Pulmonary artery endothelial cell (primary cell): ENCODE data around the gene NOS1. TPM values are rescaled to one million over a fixed set of nuclear protein-coding genes. Genes with fewer than 3 reads are reported as not detected.
"Not testable (repeated sequence)": the region's sequence is repeated elsewhere in the genome, so short reads cannot be mapped to it uniquely, and the experiment has no call there.

Experiments used
- DNase-seq: peaks from one replicate; pipeline ENCODE4 v3.0.0-alpha.2; 2011; ENCODE audit warnings: low read depth, low spot score
- total RNA-seq: library from RNA; depleted of rRNA; stranded (reverse); fragments of >200 nt; gene quantifications from 2 replicates; pipeline ENCODE4 v1.2.3, GENCODE V29; 2014

Gene NOS1
- total RNA-seq, 1 donor from 2014 or later = 0.07 TPM

DNA sequence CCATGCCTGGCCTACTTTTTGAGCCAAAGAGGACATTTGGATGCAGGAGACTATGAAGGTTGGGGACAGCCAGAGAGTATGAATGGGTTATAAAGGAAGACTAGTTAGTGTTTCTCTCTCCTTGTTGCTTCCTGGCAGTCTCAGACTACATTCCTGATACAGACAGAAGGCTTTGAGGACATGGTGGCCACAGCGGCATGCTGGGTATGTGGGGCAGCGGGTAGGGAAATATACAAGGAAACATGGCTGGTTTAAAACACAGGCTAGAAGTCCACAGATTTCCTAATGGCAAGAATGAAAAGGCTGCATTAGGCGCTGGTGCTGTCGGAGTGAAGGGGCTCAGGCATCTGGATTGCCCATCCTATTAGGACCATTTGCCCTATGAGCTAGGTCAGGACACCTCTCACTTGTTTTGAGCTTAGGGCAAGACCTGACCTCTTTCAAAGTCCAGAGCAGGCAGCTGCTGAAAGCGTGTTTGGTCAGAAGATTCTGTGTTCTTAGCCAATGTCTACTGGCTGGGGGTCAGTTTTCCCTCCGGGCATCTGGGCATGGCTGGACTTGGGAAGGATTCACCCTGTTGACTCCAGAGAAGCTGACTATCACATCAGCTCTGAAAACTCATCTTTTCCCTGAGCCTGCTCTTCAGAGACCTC lies 151.0 kb downstream of the NOS1 start:
- no peak for DNase-seq

DNA sequence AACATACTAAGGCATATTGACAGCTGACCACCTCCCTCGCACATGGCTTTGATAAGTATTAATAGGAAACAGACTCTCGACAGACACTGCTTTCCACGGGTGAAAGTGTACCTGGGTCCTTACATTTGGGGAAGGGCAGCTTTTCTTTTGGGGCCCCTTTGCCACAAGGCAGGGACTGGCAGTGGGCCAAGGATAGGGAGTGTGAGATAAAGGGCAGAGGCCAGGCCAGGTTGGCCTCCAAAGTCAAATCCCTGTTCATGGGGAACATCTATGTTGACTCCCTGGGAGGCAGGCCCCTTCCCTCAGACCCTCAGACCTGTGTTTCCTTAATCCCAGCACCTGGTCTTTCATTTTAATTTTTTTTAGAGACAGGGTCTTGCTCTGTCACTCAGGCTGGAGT lies 151.8 kb downstream of the NOS1 start:
- no peak for DNase-seq

DNA sequence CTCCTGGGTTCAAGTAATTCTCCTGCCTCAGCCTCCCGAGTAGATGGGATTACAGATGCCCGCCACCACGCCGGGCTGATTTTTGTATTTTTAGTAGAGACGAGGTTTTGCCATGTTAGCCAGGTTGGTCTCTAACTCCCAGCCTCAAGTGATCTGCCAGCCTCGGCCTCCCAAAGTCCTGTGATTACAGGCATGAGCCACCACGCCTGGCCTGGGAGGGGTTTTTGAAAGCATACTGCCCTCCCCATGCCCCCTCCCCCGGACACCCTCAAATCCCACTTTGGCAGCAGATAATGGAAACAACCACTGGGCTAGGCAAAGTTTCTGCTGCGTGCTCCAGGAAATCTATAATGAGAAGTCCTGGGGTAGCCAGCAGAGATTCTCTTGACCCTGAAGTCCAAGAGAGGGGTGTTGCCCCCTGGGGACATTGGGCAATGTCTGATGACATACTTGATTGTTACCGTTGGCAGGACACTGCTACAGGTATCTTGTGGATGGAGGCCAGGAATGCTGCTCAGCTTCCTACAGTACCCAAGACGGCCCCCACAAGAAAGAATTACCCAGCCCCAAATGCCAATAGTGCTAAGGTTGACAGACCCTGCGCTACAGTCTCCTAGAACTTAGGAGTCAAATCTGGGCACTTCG lies 152.5 kb downstream of the NOS1 start:
- DNase-seq = no peak

DNA sequence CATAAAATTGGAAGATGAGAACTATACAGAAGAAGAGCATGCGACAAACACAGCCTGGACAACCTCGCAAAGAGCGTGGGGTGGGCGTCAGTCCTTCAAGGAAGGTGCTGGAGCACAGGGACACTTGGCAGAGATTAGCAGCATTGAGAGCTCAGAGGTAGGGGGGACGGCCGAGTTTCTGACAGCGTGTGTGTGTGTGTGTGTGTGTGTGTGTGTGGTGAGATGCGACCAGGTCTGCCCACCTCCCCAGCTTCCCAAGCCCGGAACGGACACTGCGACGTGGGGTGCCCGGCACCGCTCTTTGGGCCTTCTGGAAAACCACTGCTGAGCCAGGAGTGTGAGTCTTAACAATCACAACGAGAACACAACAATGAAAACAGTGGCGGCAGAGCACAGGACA lies 153.2 kb downstream of the NOS1 start:
- DNase-seq = no peak

DNA sequence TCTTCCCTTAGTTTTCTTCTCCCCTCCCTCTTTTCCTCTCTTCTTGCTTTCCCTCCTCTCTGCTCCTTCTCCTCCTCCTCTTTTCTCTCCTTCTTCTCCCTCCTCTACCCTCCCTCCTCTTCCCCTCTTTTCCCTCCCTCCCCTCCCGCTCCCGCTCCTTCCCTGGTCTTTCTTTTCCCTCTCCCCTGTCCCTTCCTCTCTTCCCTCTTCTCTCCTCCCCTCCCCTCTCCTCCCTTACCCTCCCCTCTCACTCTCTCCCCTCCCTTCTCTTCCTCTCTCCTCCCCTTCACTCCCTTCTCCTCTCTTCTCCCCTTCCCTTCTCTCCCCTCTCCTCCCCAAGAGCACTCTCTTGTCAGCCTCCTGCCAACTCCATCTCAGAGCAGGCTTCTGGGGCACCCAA lies 153.8 kb downstream of the NOS1 start:
- no peak for DNase-seq

DNA sequence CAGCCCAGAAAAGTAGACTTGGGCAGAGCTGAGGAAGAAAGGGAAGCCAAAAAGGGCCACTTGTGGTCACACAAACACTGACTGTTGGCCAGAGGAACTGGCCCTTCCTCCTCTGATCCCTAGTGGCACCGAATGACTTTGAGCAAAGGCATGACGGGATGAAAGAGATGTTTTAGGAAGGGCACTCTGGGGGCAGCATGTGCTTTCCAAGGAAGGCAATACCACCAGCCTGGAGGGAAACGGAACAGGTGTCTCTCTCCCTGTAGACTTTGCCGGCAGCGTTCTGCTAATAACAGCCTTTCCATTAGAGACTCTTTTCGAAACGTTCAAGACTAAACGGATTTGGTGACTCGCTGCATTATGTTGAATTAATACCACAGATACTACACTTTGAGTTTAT lies 158.9 kb downstream of the NOS1 start:
- DNase-seq = no peak

DNA sequence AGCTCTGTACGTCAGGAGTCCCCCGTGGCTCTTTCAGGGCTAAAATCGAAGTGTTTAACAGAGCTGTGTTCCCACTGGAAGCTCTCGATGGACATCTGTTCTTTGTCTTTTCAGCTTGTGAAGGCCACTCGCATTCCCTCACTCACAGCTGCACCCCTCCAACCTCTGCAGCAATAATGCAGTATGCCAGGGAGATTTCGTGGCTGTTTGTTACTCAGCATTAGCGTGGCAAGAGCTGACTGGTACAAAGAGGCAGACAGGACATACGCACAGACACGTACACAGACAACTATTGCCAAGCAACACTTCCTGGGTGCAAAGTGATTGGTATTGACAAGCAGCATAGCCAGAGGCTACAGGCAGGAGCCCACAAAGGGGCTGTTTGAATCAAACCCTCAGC lies 159.4 kb downstream of the NOS1 start:
- no peak for DNase-seq

DNA sequence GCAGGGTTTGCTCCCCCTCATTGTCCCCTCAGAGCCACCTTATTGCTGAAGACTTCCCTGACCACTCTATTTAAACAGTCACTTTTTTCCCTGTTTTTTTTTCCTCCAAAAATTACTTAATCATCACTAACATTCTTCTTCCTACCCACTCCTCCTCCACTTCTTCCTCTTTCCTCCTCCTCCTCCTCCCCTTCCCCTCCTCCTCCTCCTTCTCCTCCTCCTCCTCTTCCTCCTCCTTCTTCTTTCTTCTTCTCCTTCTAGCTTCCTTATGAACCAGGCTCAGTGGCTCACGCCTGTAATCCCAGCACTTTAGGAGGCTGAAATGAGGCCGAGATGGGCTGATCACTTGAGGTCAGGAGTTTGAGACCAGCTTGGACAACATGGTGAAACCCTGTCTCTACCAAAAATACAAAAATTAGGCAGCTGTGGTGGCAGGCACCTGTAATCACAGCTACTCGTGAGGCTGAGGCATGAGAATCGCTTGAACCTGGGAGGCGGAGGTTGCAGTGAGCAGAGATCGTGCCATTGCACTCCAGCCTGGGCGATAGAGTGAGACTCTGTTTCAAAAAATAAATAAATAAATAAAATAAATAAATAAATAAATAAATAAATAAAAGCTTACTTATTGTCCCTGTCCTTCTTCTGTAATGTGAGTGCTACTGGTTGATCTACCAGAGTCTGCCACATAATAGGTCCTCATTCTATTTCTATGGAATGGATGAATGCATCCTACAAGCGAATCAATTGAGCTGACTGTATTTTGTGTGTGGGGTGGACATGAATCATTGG lies 161.3 kb downstream of the NOS1 start:
- not testable (repeated sequence) for DNase-seq

DNA sequence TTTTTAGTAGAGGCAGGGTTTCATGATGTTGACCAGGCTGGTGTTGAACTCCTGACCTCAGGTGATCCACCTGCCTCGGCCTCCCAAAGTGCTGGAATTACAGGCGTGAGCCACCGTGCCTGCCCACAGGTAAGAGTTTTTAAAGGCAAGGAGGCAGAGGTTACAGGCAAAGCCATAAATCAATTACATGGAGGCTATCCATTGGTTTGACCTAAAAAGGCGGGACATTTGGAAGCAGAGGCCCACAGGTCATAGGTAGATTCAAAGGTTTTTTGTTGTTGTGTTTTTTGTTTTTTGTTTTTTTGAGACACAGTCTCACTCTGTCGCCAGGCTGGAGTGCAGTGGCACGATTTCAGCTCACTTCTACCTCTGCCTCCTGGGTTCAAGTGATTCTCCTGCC lies 165.1 kb downstream of the NOS1 start:
- DNase-seq = not testable (repeated sequence)

DNA sequence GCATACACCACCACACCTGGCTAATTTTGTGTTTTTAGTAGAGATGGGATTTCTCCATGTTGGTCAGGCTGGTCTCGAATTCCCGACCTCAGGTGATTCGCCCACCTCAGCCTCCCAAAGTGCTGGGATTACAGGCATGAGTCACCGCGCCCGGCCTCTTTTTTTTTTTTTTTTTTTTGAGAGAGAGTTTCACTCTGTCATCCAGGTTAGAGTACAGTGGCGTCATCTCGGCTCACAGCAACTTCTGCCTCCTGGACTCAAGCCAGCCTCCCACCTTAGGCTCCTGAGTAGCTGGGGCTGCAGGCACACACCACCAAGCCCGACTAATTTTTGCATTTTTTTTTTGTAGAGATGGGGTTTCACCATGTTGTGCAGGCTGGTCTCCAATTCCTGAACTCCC lies 166.4 kb downstream of the NOS1 start:
- DNase-seq = not testable (repeated sequence)

DNA sequence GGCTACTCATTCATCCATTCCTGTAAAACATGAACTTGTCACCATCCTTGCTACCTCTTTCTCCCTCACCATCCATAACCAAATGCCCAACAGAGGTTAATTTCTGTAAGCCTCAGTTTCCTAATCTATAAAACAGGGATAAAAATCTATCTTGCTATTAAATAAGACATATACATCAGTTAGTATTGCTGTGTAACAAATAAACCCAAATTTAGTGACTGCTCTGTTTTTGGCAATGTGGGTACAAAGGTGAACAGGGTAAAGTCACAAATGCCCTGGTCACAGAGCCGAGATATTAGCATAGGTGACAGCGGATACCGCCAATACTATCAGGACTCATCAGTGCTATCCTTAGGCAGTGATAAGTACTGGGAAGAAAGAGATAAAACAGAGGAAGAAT lies 167.5 kb downstream of the NOS1 start:
- DNase-seq = no peak

DNA sequence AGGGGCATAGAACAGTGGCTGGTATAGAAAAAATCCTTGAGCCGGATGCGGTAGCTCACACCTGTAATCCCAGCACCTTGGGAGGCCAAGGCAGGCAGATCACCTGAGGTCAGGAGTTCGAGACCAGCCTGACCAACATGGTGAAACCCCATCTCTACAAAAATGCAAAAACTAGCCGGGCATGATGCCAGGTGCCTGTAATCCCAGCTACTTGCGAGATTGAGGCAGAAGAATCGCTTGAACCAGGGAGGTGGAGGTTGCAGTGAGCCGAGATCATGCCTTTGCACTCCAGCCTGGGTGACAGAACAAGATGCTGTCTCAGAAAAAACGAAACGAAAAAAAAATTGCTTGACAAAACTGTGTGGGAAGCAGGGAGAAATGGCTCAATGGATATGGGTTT lies 168.8 kb downstream of the NOS1 start:
- DNase-seq = not testable (repeated sequence)

DNA sequence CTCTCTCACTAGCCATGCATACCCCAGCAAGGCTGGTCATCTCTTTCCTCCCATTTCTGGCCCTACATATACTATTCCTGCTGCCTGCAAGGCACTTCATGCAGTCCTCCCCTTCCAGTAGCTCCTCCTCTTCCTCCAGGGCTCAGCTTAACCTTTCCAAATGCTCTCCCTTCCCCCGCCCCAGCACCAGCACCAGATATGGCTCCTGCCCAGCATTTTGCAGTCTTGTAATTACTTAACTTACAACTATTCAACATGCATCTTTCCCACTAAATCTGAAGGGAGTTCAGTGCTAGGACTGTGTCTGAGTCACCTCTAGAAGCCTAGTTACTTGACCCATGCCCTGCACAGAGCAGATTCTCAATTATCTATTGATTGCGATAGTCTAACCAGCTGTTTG lies 169.4 kb downstream of the NOS1 start:
- DNase-seq = no peak

DNA sequence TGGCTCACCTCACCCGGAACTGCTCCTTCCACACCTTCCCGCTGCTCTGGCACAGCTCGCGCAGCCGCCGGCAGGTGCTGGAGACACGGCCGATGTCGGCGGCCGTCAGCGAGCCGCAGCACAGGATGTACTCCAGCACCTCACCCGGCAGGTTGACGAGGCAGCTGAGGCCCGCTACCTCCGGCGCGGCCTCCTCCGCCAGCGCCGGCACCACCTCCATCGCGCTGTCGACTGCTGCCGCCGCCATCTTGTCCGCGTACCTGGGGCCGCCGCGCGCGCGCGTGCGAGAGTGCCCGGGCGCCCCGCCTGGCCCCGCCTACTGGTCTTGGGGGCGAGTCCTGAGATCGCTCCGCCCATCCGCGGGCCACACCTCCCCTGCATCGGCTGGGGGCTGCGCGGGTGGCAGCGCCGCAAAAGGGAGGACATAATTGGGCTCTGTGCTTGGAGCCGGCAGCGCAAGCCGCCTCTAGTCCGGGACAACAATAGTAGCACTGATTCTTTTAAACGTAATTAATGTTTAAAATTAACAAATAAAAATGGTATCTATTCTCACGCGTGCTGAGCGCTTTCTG lies 171.1 kb downstream of the NOS1 start, which contains the start of gene FBXO21:
TSS of gene FBXO21 (minus strand) at position 261 of the 572 bp plus-strand sequence. CDS start at position 247, 14 bp downstream.
- DNase-seq = peak; percentile 32

DNA sequence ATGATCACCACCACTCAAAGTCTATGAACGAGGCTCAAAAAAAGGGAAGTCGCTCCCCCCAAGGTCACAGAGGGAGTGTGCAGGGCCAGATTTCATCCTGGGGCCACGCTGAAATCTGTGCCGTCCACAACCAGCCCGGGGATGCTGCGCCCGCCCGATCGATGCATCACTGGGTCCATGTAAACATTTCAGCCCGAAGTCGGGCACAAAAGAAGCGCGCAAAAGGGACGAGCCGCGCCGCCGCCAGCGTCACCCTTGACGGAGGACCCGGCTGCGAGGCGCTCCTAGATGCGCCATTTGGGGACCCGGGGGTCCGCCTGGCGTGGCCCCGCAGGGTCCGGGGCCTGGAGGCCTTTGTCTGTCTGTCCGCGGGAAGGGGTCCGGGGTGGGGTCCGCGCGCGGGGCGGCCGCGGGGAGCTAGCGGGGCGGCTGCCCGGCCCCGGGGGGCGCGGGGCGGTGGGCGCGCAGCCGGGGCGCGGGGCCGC lies 171.7 kb downstream of the NOS1 start:
- no peak for DNase-seq

DNA sequence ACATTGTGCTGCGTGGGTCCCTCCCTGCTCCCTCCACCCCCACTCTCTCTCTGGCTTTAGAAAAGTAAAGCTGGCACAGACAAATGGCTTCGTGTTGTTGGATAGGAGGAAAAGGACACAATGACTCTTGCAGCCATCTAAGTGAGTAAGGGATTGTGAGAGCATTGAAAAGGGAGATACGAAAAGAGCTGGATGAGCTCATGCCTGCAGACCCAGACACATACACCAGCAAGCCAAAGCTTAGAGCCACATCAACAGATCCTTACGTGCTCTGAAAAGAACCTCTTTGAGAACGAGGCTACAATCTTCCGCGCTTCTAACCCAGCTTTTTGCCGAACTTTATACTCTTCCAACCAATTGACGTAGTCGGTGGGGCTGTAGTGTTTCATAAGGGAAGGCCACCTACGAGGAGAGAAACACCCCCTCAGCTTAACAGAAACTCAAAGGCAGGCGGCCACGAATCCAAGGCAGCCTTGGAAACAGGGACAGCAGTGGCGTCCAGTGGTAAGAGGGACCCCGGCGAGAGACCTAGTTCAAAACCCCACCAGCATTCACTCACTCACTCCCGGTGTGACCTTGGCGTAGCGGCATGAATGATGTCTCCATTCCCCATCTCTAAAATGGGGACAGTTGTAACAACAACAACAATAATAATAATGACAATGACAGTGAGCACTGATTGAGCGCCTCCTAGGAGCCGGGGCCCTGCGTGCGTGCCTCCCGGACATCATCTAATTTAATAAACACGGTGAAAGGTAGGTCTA lies 172.3 kb downstream of the NOS1 start:
- DNase-seq = peak; percentile 11

DNA sequence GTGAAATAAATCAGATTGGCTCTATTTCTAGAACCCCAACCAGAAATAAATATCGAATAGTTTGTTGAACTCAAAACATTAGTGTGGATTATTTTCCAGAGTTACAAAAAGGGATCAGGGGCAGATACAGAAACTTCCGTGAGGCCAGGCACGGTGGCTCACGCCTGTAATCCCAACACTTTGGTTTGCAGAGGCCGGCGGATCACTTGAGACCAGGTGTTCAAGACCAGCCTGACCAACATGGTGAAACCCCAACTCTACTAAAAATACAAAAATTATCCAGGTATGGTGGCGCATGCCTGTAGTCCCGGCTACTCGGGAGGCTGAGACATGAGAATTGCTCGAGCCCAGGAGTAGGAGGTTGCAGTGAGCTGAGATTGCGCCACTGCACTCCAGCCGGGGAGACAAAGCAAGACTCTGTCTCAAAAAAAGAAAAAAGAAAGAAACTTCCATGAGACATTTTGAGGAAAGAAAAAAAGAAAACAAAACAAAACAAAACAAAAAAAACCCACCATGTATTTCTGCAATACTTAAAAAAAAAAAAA lies 173.2 kb downstream of the NOS1 start:
- no peak for DNase-seq

DNA sequence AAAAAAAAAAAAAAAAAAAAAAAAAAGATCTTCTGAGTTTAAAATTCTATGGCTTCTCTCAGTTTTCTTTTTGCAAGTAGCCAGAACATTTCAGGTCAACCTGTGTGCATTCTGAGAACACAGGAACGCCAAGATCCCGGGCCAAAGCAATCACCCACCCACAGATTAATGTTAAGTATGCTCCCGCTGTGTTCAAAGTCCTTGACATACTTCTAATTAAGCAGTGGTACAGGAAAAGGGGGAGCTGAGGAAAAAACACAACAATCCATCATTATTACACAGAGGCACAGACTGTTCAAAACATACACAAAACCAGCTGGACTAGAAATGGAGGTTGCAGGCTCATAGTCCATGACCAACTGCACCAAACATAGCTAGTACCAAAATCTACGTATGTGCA lies 174.0 kb downstream of the NOS1 start:
- DNase-seq = no peak

DNA sequence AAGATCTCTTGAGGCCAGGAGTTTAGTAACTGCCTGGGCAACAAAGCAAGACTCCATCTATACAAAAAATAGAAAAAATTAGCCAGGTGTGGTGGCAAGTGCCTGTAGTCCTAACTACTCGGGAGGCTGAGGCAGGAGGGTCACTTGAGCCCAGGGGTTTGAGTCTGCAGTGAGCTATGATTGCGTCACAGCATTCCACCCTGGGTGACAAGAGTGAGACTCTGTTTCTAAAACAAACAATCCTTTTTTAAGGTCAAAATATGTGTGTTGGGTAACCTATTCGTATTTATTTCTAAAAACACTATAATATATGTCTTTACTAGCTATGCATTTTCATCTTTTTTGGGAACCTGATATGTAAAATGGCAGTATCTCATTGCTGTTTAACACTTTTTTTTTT lies 178.6 kb downstream of the NOS1 start:
- DNase-seq = no peak

DNA sequence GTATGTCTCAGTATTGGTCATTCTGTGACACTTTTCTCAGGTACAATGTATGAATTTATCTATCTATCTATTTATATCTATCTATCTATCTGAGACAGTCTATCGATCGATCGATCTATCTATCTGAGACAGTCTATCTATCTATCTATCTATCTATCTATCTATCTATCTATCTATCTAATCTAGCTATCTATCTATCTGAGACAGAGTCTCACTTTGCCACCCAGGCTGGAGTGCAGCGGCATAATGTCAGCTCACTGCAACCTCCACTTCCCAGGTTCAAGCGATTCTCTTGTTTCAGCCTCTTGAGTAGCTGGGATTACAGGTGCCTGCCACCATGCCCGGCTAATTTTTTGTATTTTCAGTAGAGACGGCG lies 180.0 kb downstream of the NOS1 start:
- DNase-seq = not testable (repeated sequence)
